ENCODE results near the gene CC2D1A. TPM values are rescaled to one million over a fixed set of nuclear protein-coding genes. Genes with fewer than 3 reads are reported as not detected.

Gene CC2D1A
- total RNA-seq, 1 experiment from 2014 or later = 67.7 TPM

DNA sequence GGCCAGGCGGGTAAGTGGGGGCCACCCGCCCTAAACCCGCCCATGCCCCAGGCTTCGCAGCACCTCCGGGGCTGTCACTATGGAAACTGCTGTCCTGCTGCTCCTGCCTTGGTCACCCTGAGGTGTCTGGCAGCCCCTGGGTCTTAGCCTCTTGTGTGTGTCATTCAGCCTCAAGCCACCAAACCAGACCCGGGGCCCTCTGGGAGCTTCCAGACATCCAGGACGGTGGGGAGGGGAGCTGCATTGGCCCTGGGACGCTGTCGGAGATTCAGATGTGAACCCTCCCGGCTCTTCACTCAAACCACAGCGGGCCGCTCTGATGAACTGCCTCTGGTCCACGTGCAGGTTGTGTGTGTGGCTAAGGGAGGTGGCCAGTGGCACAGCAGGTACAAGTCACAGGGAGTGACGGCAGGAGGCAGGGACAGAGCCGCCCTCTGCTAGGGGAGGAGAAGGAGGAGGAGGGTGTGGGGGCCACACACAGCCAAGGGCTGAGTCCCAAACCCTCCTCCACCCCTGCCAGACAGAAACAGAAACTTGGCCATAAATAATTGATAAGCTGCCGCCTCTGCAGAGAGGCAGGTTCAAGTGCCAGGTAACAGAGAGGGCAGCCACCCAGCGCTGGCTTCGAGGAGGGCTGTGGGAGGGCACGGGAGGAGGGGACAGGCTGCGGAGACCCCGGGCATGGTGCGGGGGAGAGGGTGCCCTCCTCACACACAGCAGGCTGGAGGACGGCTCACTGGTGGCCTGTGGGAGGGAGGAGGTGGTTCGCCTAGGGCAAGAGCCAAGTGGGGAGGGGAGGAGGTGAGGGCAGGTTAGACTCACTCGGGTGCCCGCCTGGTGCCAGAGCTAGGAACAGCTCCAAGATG is 21.0 kb upstream of the CC2D1A start:
- BruUV-seq (replicated peaks) = no TSS peak
- H3K9ac ChIP-seq (ENCODE audit: low read length) = no peak overlapping the region
- no peak overlapping the region for H3K4me2 ChIP-seq (ENCODE audit: low read length)
- H3K36me3 ChIP-seq (ENCODE audit: low read depth, low read length) = no peaks in the 10 kb centered on the region
- no peaks in the 10 kb centered on the region for H3K79me2 ChIP-seq (ENCODE audit: low read length)
- POLR2A ChIA-PET (ENCODE audit: unreplicated experiment) = no interaction called here
- ATAC-seq (no peak), DNase-seq (no peak)
- H4K20me1 ChIP-seq (ENCODE audit: low read length) = no peaks in the 10 kb centered on the region
- H2AFZ ChIP-seq (ENCODE audit: low read length) = no peak overlapping the region
- peaks cover 7% of the 10 kb centered on the region for H3K4me1 ChIP-seq (ENCODE audit: insufficient read depth, low read length)
- CTCF ChIA-PET = no interaction called here
- H3K27me3 ChIP-seq (ENCODE audit: low read length) = no peaks in the 10 kb centered on the region
- H3K9me2 ChIP-seq (replicated peaks; ENCODE audit: low read length) = no peaks in the 10 kb centered on the region
- no peak overlapping the region for H3K4me3 ChIP-seq (ENCODE audit: low read length)
- TF ChIP-seq EZH2 (IDR thresholded peaks at IDR 0.05; ENCODE audit: low read length, unreplicated experiment) (no peak), EZH2phosphoT487 (IDR thresholded peaks at IDR 0.05; ENCODE audit: borderline replicate concordance, low read length) (no peak)
- intact Hi-C loops (cut with micrococcal nuclease) = no loop called here
- no peaks in the 10 kb centered on the region for H3K9me3 ChIP-seq (ENCODE audit: low read length)
- no peaks in the 10 kb centered on the region for H3F3A ChIP-seq (ENCODE audit: low read length, unreplicated experiment)
- no peak overlapping the region for H3K27ac ChIP-seq (ENCODE audit: low read length)

DNA sequence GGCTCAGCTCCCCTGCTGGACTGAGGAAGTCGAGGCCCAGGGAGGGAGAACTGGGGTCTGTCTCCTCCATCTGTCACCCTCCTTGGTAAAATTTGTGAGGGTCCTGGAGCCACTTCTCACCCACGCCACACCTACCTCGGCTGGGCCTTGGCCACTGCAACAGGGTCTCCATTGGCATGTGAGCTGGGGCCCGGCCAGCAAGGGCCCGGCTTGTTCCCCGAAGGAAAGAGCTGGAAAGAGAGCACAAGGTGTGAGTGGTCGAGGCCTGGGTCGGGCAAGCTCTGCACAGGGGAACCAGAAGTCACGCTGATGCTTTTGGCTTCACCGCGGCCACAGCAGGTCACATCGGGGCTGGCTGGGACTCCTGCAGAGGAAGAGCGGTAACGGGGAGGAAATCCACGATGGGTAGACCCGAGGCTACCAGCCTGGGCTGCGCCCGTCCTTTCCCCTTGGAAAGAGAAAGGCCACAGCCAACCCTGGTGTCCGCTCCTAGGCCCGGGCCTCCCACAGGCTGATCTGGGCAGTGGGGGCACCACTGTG is 20.1 kb upstream of the CC2D1A start:
- no peak for ATAC-seq
- H3K27me3 ChIP-seq (ENCODE audit: low read length) = no peaks in the 10 kb centered on the region
- POLR2A ChIA-PET (ENCODE audit: unreplicated experiment) = no interaction called here

GRCh38 chr19:13887018-13887436 is 19.0 kb upstream of the CC2D1A start:
- Histone ChIP-seq H3K9me2 (replicated peaks; ENCODE audit: low read length) (no peaks in the 10 kb centered on the region), H3K36me3 (ENCODE audit: low read depth, low read length) (no peaks in the 10 kb centered on the region), H2AFZ (ENCODE audit: low read length) (no peak overlapping the region), H3K27me3 (ENCODE audit: low read length) (no peaks in the 10 kb centered on the region), H3K79me2 (ENCODE audit: low read length) (no peaks in the 10 kb centered on the region), H3K4me3 (ENCODE audit: low read length) (no peak overlapping the region), H3K4me2 (ENCODE audit: low read length) (no peak overlapping the region), H3K9ac (ENCODE audit: low read length) (no peak overlapping the region), H3K9me3 (ENCODE audit: low read length) (no peaks in the 10 kb centered on the region), H3F3A (ENCODE audit: low read length, unreplicated experiment) (no peaks in the 10 kb centered on the region), H3K4me1 (ENCODE audit: insufficient read depth, low read length) (no peaks in the 10 kb centered on the region), H4K20me1 (ENCODE audit: low read length) (no peaks in the 10 kb centered on the region), H3K27ac (ENCODE audit: low read length) (no peak overlapping the region)
- ATAC-seq (no peak), DNase-seq (no peak)
- POLR2A ChIA-PET (ENCODE audit: unreplicated experiment) = no interaction called here
- CTCF ChIA-PET = no interaction called here
- TF ChIP-seq CTCF (conservative IDR thresholded peaks at IDR 0.05; ENCODE audit: low read depth, low read length) (no peak), EZH2phosphoT487 (IDR thresholded peaks at IDR 0.05; ENCODE audit: borderline replicate concordance, low read length) (no peak), EZH2 (IDR thresholded peaks at IDR 0.05; ENCODE audit: low read length, unreplicated experiment) (no peak)
- intact Hi-C loops (cut with micrococcal nuclease) = no loop called here
- BruUV-seq (replicated peaks) = no TSS peak

More for the DNA sequence above, 20.1 kb upstream of the CC2D1A start:
- Histone ChIP-seq H3K79me2 (ENCODE audit: low read length) (no peaks in the 10 kb centered on the region), H4K20me1 (ENCODE audit: low read length) (no peaks in the 10 kb centered on the region), H3K9ac (ENCODE audit: low read length) (no peak overlapping the region), H3F3A (ENCODE audit: low read length, unreplicated experiment) (no peaks in the 10 kb centered on the region), H3K4me1 (ENCODE audit: insufficient read depth, low read length) (peaks cover under 1% of the 10 kb centered on the region; the same call in 1 of the 2 replicates), H3K27ac (ENCODE audit: low read length) (no peak overlapping the region), H2AFZ (ENCODE audit: low read length) (no peak overlapping the region), H3K4me2 (ENCODE audit: low read length) (no peak overlapping the region), H3K9me3 (ENCODE audit: low read length) (no peaks in the 10 kb centered on the region), H3K4me3 (ENCODE audit: low read length) (no peak overlapping the region), H3K36me3 (ENCODE audit: low read depth, low read length) (no peaks in the 10 kb centered on the region), H3K9me2 (replicated peaks; ENCODE audit: low read length) (no peaks in the 10 kb centered on the region)
- CTCF ChIA-PET = no interaction called here
- intact Hi-C loops (cut with micrococcal nuclease) = no loop called here
- no peak for DNase-seq
- TF ChIP-seq EZH2 (IDR thresholded peaks at IDR 0.05; ENCODE audit: low read length, unreplicated experiment) (no peak), CTCF (conservative IDR thresholded peaks at IDR 0.05; ENCODE audit: low read depth, low read length) (no peak), EZH2phosphoT487 (IDR thresholded peaks at IDR 0.05; ENCODE audit: borderline replicate concordance, low read length) (no peak)
- BruUV-seq (replicated peaks) = no TSS peak
